Activated T-helper 1 cell treated with anti-CD3 and anti-CD28 coated beads, Interleukin-12 subunit alpha, Interleukin-12 subunit beta, Interleukin-2, Interleukin-4 antibody, amounts not matched to agents 30 ng/mL and 10 ng/mL and 1 ng/mL, durations not matched to agents 14 hours and 24 hours and 36 hours (primary cell): Measurements from ENCODE around the gene NTHL1. TPM values are rescaled to one million over a fixed set of nuclear protein-coding genes. Genes with fewer than 3 reads are reported as not detected.

Experiments
- DNase-seq: peaks from one replicate; pipeline ENCODE4 v3.0.0; 2021; ENCODE audit warnings: low spot score
- H3K27ac Mint-ChIP-seq: one replicate; pipeline ENCODE4 v1.8.0; 2021; ENCODE audit warnings: mild to moderate bottlenecking, mixed read lengths
- H3K27me3 Mint-ChIP-seq: one replicate; pipeline ENCODE4 v1.8.0; 2022; ENCODE audit warnings: mild to moderate bottlenecking, moderate library complexity, mixed read lengths; ENCODE audit not compliant: insufficient read depth
- H3K36me3 Mint-ChIP-seq: one replicate; pipeline ENCODE4 v1.8.0; 2021; ENCODE audit warnings: low read depth, mixed read lengths
- H3K4me1 Mint-ChIP-seq: one replicate; pipeline ENCODE4 v1.8.0; 2021; ENCODE audit warnings: low read depth, mixed read lengths
- H3K4me3 Mint-ChIP-seq: one replicate; pipeline ENCODE4 v1.8.0; 2021; ENCODE audit warnings: mild to moderate bottlenecking, moderate library complexity, mixed read lengths
- H3K9me3 Mint-ChIP-seq: one replicate; pipeline ENCODE4 v1.8.0; 2021; ENCODE audit warnings: mixed read lengths
- intact Hi-C: fragments of 100-400 bp; cut with micrococcal nuclease; formaldehyde crosslinking; loops from one replicate; pipeline ENCODE4 v1.15.1; 2024
- total RNA-seq: library from RNA; stranded (reverse); gene quantifications from 2 replicates; pipeline ENCODE4 v1.2.3, GENCODE V29; 2022

NTHL1 gene
- 50.0 and 52.7 TPM in 2 replicates for total RNA-seq

DNA sequence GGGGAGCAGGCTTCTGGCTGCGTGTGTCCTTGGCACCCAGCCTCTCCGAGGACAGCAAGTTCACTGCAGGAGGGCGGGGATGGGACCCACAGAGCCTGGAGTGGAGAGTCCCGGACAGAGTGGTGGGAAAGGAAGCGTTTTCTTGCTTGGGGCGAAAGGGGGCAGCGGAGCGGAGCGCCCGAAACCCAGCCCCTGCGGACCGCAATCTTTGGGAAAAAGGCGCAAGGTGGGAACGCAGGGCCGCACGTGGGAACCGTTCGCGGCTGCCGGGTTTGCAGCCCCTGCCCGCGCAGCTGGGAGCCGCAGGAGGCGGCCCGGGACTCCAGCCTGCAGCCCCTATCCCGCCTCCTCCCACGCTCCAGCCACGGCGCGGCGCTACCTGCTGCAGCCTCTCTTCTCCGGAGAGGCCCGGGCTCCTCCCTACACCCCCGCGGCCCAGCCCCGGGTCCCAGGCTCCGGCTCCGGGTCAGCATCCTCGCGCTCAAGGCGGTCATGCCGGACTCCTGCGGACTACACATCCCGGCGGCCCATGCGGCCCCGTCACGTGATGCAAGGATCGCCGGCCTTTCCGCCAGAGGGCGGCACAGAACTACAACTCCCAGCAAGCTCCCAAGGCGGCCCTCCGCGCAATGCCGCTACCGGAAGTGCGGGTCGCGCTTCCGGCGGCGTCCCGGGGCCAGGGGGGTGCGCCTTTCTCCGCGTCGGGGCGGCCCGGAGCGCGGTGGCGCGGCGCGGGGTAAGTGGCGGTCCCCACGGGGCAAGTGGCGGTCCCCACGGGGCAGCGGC, at the start of gene NTHL1, which contains the start of gene TSC2:
Gene NTHL1 (minus strand): TSS at position 505 of the 786 bp plus-strand sequence. CDS start 11 bp downstream, at position 494.
Gene TSC2 (plus strand): TSS at position 656 of the 786 bp plus-strand sequence. CDS start 631 bp downstream, outside the sequence.
- H3K4me3 Mint-ChIP-seq = peak within 1 kb of the TSS; percentile 93
- H3K27ac Mint-ChIP-seq = peak within 1 kb of the TSS; percentile 83
- no peaks in the 10 kb centered on the region for H3K27me3 Mint-ChIP-seq
- no peaks in the 10 kb centered on the region for H3K9me3 Mint-ChIP-seq
- intact Hi-C loops = loop anchor here (1.0 to 10.0 kb wide), 8 partner anchors 24 to 623 kb away; partner anchors contain the start of genes MLST8, TRAF7, UQCC4 and ZNF598
- peaks cover 12% of the 10 kb centered on the region for H3K36me3 Mint-ChIP-seq
- H3K4me1 Mint-ChIP-seq = peaks cover 21% of the 10 kb centered on the region
- peak; percentile 95 for DNase-seq

DNA sequence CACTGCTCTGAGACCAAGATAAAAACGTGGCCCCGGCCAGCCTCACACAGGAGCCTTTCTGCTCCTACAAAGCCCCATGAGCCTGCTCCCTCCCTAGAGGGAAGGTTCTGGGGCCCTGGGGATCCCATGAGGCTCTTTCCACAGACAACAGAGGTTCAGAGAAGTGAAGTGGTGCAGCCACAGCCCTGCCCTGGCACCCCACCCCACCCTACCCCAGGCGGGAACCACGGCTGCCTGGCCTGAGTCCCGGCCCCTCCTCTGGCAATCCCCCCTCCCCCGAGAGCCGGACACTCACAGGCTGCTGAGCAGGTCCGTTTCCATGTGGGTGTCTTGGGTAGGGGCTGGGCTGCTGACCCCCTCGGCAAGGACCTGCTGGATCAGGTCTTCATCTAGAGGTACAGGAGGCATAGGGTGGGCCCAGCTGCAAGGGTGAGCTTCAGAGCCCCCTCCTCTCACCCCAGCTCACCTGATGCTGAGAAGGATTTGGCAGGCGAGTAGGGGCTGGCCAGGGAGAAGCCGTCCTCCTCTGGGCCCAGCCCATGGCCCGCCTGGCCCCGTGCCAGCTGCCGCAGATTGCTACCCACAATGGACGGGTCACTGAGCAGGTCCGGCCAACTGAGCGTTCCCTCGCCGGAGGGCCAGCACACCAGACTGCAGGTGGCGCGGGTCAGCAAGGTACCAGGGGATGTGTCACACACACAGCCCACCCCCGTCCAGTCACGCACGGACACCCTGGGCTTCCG, 49.4 kb upstream of the NTHL1 start:
- H3K27me3 Mint-ChIP-seq = no peaks in the 10 kb centered on the region
- intact Hi-C loops = no loop called here
- DNase-seq = no peak
- H3K27ac Mint-ChIP-seq = no peak overlapping the region
- H3K36me3 Mint-ChIP-seq = peaks cover 4% of the 10 kb centered on the region
- no peak overlapping the region for H3K4me3 Mint-ChIP-seq
- H3K4me1 Mint-ChIP-seq = no peaks in the 10 kb centered on the region
- H3K9me3 Mint-ChIP-seq = no peaks in the 10 kb centered on the region

DNA sequence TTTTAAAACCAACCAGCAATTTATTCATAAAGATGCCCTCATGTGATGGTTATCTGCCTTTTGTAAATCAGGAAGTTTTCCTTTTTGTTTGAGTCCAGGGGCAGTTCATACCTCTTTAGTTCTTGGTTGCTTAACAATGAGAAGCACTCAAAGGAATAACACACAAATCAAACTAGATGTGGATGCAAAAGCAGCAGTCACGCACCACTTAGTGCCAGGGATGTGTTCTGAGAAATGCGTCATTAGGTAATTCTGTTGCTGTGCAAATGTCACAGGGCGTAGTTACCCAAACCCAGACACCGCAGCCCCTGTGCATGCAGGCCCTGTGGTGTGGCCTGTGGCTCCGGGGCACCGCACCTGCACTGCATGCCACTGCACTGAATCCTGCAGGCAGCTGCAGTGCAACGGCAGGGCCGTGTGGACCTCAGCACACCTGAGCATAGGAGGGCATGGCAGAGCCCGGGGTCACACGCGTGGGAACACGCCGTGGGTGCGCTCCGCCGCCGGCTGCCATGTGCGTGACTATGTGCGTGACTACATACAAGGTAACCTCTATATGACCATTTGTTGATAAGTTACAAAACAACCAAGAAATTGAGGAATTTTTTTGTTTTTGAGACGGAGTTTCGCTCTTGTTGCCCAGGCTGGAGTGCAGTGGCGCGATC, 48.4 kb upstream of the NTHL1 start:
- Mint-ChIP-seq H3K9me3 (no peaks in the 10 kb centered on the region), H3K36me3 (peaks cover 4% of the 10 kb centered on the region), H3K4me3 (no peak overlapping the region), H3K27ac (no peak overlapping the region), H3K4me1 (no peaks in the 10 kb centered on the region), H3K27me3 (no peaks in the 10 kb centered on the region)
- DNase-seq = no peak
- intact Hi-C loops = no loop called here

DNA sequence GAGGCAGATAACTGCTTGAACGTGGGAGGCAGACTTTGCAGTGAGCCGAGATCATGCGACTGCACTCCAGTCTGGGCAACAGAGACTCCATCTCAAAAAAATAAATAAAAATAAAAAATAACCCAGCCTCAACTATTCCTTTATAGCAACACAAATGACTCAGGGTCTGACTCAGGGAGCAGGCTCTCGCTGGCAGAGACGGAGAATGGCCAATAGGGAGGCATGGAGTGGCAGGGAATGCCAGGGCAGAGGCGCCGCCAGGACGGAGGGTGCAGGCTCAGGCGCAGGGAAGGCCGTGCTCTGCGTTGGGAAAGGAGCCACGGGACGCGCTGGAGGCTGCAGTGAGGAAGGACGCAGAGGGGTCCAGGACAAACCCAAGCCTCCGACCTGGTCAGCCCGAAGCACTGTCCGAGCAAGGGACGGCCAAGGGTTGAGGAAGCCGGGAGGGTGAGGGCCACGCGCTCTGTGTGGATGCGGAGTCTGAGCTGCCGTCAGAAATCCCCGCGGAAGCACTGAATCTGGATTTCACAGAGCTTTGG, 47.8 kb upstream of the NTHL1 start:
- Mint-ChIP-seq H3K4me1 (no peaks in the 10 kb centered on the region), H3K9me3 (no peaks in the 10 kb centered on the region), H3K4me3 (no peak overlapping the region), H3K27me3 (no peaks in the 10 kb centered on the region), H3K27ac (no peak overlapping the region), H3K36me3 (peaks cover 4% of the 10 kb centered on the region)
- intact Hi-C loops = no loop called here
- no peak for DNase-seq

DNA sequence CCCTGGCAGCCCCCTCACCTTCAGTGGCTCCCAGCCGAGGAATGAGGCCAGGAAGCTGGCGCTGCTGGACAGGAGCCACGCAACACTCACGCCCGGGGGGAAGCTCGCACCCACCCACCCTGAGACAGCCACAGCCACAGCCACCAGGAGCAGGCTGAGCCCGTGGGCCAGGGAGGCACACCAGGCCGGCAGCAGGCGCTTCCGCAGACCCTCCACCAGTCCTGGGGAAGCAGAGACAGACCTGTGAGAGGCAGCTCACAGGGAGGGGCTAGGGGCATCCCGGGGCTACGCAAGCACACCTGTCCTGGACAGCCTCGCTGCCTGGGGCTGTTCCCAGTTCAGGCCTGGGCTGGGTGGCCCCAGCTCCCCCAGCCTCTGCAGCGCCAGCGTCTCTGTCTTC, 46.2 kb upstream of the NTHL1 start:
- peaks cover 6% of the 10 kb centered on the region for H3K36me3 Mint-ChIP-seq
- H3K4me3 Mint-ChIP-seq = no peak overlapping the region
- intact Hi-C loops = no loop called here

DNA sequence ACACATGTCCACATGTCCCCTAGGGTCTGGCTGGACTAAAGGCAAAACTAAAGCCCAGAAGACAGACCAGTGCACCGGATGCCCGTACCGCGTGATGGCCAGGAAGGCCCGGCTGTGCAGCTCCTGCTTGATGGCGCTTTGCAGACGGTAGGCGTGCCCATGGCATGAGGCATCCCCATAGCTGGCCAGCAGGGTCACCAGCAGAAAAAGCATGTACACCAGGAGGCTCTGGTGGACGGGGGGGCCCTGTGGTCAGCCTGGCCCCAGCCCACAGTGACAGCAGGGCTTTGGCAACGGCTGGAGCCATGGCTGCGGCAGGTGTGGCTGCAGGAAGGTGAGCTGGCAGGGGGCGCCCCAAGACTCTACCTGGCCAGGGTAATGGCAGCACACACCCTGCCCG, 45.2 kb upstream of the NTHL1 start:
- intact Hi-C loops = no loop called here
- no peak for DNase-seq
- Mint-ChIP-seq H3K27me3 (no peaks in the 10 kb centered on the region), H3K4me1 (no peaks in the 10 kb centered on the region), H3K4me3 (no peak overlapping the region), H3K9me3 (no peaks in the 10 kb centered on the region), H3K27ac (no peak overlapping the region), H3K36me3 (peaks cover 6% of the 10 kb centered on the region)

More for the DNA sequence above, 46.2 kb upstream of the NTHL1 start:
- DNase-seq = no peak
- Mint-ChIP-seq H3K9me3 (no peaks in the 10 kb centered on the region), H3K4me1 (no peaks in the 10 kb centered on the region), H3K27ac (no peak overlapping the region), H3K27me3 (no peaks in the 10 kb centered on the region)

DNA sequence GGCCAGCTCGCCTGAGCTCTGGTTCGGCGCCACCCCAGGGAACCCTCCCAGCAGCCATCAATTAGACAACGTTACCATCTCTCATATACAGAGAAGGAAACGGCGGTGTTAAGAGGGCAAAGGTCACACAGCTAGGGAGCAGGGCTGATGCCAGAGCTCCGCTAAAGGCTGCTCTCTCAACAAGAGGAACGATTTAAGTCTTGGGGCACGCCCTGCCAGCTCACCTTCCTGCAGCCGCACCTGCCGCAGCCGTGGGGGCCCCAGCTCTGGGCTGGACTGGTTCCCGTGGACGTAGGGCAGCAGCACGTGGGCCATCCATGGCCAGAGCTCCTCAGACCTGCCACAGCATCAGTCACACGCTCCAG, 44.6 kb upstream of the NTHL1 start:
- H3K27me3 Mint-ChIP-seq = no peaks in the 10 kb centered on the region
- H3K9me3 Mint-ChIP-seq = no peaks in the 10 kb centered on the region
- no peak overlapping the region for H3K27ac Mint-ChIP-seq
- H3K4me3 Mint-ChIP-seq = no peak overlapping the region
- H3K4me1 Mint-ChIP-seq = no peaks in the 10 kb centered on the region
- intact Hi-C loops = no loop called here
- no peak for DNase-seq
- peaks cover 6% of the 10 kb centered on the region for H3K36me3 Mint-ChIP-seq

DNA sequence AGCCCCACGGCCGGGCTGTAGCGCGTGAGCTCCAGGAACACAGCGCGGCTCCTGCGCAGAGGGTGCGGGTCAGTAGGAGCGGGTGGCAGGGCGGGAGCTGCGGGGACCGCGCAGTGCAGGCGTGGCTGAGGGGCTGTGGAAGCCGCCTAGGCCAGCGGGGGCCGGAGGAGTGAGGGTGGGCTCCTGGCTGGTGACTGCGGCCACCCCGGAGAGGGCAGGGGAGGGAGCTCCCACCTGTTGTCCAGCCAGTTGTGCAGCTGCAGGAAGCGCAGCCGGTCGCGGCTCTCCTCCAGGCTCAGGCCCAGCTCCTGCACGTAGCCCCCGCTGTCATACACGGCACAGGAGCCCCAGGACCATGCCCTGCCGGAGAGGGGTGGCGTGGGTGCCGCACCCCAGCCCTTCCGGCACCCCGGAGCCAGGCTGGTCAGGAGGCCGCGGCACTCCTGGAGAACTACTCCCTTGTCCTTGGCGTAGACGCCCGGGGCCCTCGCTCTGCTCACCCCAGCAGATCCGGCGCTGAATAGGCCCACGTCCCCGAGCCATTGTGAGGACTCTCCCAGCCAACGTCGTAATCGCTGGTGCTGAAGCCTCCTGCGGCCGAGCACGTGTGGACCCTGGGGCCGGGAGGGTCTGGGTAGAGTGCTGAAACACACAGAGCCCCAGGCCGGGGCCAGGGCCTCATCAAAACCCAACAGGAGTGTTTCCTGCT, 44.1 kb upstream of the NTHL1 start:
- Mint-ChIP-seq H3K4me3 (no peak overlapping the region), H3K27ac (no peak overlapping the region), H3K27me3 (no peaks in the 10 kb centered on the region), H3K4me1 (no peaks in the 10 kb centered on the region), H3K36me3 (peaks cover 6% of the 10 kb centered on the region), H3K9me3 (no peaks in the 10 kb centered on the region)
- DNase-seq = no peak
- intact Hi-C loops = no loop called here

DNA sequence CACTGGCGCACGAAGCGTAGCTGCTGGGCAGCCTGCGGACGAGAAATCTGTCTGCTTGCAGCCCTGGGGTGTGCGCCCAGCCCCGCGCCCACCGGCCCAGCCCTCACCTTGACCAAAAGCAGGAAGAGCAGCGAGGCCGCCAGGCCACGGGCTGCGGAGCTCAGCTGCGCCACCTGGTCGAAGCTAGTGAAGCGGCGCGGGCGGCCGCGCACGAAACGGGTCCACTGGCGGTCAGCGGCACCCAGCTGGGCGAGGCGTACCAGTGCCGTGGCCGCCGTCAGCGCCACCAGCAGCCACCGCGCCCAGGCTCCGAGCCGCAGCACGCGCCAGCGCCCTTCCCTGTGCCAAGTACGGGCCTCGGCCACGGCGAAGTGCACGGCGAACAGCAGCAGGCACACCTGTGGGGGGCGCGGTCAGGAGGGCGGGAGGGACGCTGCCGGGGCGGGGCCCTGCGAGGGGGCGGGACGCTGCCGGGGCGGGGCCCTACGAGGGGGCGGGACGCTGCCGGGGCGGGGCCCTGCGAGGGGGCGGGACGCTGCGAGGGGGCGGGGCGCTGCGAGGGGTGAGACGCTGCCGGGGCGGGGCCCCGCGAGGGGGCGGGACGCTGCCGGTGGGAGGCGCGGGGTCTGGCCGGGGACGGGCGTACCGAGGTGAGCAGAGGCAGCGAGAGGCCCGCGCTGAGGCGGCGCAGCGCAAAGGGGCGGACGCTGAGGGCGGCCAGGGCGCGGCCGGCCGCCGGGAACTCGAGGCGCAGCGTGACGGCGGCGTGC, 43.3 kb upstream of the NTHL1 start:
- no peaks in the 10 kb centered on the region for H3K27me3 Mint-ChIP-seq
- DNase-seq = no peak
- H3K27ac Mint-ChIP-seq = no peak overlapping the region
- peaks cover 6% of the 10 kb centered on the region for H3K36me3 Mint-ChIP-seq
- H3K9me3 Mint-ChIP-seq = no peaks in the 10 kb centered on the region
- H3K4me3 Mint-ChIP-seq = no peak overlapping the region
- no peaks in the 10 kb centered on the region for H3K4me1 Mint-ChIP-seq
- intact Hi-C loops = no loop called here

DNA sequence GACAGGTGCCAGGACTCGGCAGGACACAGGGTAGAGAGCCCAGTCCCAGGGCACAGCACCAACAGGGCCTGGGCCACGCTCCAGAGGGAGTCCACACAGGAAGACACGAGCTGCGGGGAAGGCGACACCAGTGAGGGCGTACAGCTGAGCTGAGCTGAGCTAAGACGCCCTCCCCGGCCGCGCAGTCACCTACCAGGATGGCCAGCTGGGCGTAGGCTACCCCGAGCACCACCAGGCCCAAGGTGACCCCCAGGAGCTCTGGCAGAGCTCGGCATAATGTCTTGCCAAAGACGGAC, 42.8 kb upstream of the NTHL1 start:
- no peaks in the 10 kb centered on the region for H3K9me3 Mint-ChIP-seq
- intact Hi-C loops = no loop called here
- no peak overlapping the region for H3K27ac Mint-ChIP-seq

DNA sequence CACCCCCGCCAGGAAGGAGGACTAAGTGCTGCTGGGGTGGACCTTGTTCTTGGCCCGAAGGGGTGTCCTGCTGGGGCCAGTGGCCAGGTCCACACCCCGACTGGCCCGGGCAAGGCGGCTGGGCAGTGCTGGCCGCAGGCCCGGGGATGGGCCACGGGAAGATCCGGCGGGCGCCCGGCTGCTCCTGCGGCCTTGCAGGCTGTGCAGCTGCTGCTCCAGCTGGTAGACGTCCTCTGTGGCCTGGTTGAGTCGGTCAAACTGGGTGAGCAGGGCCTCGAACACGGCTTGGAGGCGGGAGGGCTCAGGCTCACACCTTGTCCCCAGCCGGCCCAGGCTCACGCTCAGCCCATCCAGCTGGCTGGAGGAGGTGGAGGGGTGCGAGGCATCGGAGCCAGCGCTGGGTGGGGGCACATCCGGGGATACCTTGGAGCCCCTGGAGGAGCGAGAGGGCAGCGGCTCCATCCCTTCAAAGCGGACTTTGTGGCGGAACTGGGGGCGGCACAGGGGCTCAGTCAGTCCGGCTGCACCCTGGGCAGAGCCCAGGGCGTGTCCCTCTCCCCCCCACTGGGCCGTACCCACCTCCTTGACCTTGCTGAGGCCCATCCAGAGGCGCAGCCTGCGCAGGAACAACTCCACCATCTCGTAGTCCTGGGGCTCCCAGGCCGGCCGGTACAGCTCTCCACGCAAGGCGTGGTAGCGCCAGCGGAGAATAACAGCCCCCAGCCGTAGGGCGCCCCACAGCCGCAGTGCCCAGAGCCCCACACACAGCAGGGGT, 42.3 kb upstream of the NTHL1 start:
- Mint-ChIP-seq H3K4me1 (no peaks in the 10 kb centered on the region), H3K27ac (no peak overlapping the region), H3K4me3 (no peak overlapping the region), H3K36me3 (peaks cover 4% of the 10 kb centered on the region), H3K9me3 (no peaks in the 10 kb centered on the region), H3K27me3 (no peaks in the 10 kb centered on the region)
- DNase-seq = no peak
- intact Hi-C loops = no loop called here

More for the DNA sequence above, 42.8 kb upstream of the NTHL1 start:
- no peaks in the 10 kb centered on the region for H3K27me3 Mint-ChIP-seq
- no peaks in the 10 kb centered on the region for H3K4me1 Mint-ChIP-seq
- no peak for DNase-seq
- H3K36me3 Mint-ChIP-seq = peaks cover 4% of the 10 kb centered on the region
- H3K4me3 Mint-ChIP-seq = no peak overlapping the region
